ENCODE data around the gene SUN2.
A peak's percentile ranks its signal among the peaks of the same experiment; 100 is the strongest.

SUN2 gene

DNA sequence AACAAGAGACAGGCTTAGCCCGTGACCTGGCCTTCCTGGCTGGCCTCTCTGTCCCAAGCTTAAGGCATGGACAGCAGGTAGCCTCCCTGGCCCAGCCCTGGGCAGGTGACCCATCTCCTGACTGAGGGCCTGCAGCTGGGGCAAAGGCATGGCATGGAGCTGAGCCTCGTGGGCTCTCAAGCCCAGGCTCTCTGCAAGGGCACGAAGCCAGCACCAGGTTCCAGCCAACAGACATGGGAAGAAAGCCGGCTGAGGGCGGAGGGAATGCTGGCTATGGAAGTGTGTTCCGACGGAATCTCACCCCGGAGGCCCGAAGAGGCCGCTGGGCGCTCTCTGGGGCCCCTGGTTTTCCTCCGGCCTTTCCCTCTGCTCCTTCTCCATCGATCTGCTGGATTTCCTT is 25.2 kb upstream of the SUN2 start:
- peak in 13 of 56 donors; percentile 15 to 51 (median 31) for DNase-seq

DNA sequence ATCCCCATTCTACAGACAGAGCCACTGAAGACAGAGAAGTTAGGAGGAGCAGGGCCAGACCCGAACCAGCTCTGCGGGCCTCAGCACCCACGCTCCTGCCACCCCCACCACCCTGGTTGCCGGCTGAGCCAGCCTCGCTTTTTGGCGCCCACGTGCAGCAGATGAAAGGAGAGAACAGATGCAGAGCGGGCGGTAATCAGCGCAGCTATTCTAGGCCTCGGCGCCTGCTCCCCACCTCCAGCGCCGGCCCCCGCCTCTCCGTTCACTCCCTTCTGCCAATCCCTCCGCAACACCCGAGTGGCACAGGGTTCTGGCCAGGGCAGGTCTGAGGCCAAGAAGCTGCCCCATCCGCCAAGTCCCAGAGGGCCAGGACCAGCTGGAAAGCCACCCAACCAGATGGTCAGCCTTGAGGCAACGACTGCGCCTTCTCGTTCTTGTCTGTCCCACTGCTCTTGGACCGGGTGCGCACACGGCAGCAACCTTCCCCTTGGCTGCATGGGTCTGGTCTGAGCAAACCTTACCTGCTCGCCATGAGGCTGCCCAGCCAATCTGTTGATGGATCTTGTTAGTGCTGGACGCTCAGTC is 21.4 kb upstream of the SUN2 start:
- DNase-seq: peak in 18 of 56 donors; percentile 16 to 61 (median 41)

DNA sequence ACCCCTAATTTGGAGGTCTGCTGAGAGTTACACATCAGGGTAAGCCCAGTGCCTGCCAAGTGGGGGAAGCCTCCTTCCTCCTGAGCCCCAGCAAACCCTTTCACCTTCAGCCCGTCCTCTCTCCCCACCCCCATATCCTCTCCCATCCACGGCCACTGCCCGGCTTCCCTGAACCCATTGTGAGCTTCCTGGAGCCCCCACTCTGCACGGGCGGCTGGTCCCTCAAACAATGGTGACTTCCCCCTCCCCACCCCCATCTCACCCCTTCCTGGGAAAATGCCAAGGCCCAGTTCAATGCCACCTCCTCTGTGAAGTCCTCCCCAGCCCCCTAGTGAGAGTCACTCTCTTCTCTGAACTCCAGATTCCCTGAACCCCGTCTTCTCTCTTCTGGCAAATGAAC is 20.3 kb upstream of the SUN2 start:
- DNase-seq: no peak

DNA sequence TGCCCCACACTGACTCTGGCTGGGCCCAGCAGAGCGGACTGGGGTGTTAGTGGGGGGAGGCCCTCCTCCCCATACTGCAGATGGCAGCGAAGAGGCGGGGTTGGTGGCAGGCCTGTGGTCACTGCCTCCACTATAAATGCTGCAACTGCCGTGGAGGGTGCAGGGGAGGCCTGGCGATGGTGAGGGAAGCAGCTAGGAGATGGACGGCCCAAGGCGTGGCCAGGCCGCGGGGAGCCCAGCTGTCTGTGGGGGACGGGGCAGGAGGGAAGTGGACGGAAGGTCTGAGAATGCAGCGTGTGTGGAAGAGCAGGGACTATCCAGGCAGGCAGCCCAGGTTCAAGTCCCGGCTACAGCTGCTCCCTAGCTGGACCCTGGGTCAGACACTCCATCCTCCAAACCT is 19.9 kb upstream of the SUN2 start:
- no peak for DNase-seq

DNA sequence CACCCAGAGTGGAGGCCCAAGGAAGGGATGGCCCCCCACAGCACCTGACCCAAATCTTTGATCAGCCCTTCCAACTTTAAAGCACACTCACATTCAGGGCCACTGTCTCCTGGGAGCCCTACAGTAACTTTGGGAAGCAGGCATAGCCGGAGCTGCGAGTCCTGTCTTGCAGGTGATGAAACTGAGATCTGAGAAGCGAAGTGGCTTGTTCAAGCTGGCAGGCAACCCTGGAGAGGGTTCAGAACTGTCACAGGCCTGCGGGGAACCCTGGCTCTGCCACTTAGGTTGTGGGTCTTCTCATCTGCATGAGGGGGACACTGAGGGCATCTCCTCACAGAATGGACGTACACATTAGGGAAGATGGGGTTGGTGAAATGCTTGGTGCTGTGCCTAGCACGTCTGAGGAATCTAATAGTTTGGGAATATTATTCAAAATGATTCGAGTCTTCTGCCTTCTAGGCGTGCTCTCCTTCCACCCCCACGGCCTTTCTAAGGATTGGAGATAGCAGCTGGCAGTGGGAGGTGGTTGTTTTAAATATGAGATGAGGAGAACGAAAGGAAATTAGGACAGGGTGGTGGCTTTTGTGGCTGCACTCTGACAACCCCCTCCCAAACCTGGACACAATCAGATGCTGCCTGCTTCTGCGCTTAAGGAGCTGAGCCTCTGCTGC is 18.8 kb upstream of the SUN2 start:
- DNase-seq: peak in 4 of 56 donors; percentile 22 to 35 (median 30)

DNA sequence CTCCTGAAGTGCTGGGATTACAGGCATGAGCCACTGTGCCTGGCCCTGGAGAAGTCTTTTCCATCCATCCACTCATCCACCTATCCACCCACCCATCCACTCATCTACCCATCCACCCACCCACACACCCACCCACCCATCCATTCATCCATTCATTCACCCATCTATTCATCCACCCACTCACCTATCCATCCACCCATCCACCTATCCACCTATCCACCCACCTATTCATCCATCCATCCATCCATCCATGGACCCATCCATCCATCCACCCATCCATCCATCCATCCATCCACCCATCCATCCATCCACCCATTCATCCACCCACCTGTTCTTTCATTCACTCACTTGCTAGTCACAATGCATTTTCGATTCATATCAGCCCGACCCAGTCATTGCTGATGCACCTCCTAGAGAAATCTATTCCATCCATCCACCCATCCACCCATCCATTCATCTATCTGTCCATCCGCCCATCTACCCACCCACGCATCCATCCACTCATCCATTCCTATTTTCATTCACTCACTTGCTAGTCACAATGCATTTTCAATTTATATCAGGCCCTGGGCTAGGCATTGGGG is 17.7 kb upstream of the SUN2 start:
- no peak for DNase-seq

DNA sequence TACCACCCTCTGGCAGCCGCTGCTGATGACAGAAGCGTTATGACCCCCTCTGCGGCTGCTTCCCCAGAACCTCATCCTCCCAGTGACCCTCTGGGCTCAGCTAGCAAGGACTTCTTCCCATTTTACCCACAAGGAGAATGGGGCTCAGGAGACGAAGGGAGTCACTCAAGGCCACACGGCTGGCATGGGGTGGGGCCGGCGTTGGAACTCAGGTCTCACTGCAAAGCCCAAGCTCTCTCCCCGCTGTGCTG is 16.8 kb upstream of the SUN2 start:
- no peak for DNase-seq

DNA sequence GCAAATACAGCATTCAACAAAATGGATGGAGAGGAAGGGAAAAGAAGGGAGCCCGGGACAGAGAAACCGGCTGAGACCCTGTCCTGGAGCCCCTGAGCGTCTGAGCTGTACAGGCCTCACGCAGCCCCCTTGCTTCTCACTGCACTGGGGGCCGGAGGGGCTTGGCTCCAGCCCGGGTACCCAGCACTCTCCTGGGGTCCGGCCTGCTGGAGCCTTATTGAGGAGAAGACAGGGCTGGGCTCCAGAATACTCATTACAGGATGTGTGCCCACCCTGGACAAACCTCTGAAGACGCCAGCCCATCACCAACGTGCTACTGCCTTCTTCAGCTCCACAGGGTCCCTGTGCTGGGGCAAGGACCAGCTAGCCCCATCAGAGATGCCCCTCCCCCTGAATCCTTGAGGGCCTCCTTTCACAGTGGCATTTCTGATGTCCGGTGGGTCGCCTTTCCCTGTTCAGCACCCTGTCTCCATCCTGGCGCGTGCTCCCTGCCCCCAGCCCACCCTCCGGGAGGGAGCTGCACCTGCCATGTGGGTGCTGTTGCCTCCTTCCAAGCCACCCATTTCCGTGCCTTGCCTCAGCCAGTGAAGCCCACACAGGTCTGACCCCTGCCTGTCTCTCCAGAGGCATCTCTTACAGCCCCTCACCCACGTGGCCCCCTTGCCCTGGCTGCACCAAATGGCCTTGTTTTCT is 14.6 kb upstream of the SUN2 start:
- DNase-seq: no peak

DNA sequence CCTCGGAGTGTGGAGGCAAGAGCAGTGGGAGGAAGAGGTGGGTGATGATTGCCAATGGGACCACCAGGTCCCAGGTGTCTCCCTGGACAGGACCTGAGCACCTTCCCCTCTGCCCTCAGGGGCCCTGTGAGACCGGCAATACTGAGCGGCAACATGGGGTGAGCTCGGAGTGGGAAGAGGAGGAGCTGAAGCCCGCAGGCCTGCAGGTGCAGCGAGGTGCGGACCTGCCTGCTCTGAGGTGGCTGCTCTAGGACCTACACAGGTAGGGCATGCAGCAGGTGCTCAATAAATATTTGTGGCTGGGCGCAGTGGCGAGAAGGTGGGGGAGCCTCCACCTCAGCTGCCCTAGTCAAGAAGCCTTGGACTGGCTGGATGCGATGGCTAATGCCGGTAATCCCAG is 12.2 kb upstream of the SUN2 start:
- DNase-seq: no peak

DNA sequence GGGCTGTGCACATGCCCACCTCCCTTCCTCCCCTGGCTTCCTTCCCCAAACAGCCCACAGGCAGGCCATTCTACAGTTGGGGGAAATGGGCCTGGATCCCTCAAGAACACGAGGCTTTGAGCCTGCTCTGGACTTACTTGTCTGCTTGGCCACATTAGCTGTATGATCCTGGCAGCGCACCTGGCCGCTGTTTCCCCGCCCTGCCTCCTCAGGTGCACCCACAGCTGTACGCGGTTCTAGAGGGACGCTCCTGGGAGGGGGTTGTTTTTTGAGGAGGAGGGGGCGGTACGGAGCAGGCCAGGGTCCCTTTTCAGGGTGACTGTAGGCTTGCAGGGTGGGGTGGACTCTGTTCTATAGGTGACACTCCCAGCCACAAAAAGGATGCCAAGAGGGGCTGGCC is 11.5 kb upstream of the SUN2 start:
- DNase-seq: no peak

DNA sequence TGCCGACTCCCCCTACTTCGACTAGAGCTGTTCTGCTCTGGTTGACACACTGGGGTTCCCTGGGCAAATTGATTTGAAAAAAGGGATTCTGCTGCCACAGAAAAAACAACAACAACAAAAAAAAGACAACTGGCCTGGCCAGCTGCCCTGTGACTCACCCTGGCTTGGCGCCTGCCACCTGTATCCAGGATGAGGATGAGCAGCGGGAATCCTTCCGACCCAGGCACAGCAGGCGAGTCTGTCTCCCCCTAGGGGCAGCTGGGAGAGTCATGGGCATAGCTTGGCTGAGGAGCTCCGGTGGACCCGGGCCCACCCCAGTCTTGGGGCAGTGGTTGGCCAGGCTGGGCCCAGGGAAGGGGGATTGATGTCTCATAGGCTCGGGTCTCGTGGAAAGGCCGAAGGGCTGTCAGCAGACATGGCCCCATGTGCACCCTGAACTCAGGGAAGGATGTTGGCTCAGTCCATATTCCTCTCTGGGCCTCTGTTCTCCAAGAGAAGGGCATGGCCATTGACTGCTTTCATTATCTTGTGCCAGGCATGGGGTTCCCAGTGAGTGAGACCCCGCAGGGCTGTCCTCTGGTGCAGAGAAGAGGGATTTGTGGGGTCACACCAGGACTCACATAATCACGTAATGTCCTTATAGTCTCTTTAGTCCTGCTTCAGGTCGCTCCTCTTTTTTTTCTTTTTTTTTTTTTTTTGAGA is 10.4 kb upstream of the SUN2 start:
- DNase-seq: peak in 42 of 56 donors; percentile 19 to 84 (median 58)

DNA sequence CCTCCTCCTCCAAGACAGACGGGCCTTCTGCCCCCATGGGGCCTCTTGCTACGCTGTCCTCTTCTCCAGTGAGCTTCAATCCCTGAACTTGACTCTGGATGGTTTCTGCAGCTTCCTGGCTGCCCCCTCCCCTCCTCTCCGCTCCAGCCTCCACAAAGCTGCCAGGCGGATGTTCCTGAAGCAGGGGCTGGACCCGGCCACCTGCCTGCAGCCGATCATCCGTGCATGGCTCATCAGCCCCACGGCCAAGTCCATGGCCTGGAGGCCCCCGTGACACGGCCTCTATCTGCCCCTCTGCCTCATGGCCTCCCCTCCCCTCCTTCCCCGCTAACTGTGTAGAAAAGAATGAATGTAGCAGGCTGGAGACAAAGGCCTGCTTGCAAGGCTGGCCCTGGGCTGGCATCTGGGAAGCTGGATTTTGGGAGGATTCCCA is 6.8 kb upstream of the SUN2 start:
- DNase-seq: peak in 11 of 56 donors; percentile 24 to 63 (median 43)

DNA sequence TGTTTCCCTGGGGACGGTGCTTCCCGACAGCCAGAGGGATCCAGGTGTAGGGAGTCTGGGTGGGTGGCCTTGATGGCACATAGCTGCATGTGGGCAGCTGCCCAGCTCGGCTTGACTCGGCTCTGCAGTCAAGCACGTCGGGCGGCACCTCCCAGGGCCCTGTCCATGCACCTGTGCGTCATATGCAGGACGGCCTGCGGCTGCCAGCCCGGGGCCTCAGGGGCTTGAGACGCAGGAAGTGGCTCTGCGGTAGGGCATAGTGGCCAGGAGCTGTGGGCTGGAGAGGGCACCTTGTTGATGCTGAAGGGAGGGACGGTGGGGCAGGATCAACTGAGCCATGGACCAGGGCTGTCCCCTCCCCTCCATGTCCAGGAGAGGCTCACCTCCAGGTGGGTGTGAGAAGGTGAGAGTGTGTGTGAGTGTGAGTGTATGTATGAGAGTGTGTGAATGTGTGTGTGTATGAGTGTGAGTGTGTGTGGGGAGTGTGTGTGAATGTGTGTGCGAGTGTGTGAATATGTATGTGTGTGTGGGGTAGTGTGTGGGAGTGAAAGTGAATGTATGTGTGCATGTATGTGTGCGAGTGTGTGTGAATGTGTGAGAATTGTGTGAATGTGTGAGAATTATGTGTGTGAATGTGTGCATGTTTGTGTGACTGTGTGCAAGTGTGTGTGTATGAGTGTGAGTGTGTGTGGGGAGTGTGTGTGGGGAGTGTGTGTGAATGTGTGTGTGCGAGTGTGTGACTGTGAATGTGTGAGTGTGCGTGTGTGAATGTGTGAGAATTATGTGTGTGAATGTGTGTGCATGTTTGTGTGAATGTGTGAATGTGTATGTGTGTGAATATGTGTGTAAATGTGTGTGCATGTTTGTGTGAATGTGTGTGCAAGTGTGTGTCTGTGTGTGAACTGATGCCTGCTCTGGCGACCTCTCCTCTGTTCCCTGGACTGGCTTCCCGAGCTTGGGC is 5.7 kb upstream of the SUN2 start:
- DNase-seq: no peak

DNA sequence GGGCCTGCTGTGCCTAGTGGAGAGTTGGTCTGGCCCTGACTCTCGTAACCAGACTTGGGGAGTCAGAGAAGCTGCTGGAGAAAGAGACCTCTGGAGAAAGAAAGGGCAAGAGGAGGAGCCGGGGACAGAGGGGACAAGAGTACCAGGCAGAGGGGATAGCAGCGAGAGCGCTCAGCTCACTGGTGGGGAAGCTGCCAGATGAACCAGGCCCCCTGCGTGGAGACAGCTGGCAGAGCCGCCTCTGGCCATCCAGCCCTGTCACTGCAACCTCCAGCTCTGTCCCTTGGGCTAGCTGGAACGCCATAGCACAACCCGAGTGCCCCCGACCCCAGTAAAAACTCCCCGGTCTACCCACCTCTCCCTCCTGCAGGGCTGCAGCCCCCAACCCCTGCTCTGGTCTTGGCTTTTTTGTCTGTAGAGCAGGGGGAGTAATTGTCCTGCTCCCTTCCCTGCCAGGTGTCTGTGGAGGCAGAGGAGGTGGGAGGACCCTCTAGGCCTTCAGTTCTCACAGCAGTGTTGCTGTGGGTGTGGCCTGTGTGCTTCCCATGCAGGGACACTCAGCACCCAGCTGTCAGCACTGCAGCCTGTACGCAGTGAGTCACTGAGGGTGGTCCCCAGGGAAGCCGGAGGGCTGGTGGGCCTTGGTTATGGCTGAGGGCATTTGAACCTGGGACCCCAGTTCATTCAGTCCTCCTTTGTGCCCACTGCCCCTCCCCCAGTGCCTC is 4.8 kb upstream of the SUN2 start:
- peak in 19 of 56 donors; percentile 14 to 66 (median 30) for DNase-seq

DNA sequence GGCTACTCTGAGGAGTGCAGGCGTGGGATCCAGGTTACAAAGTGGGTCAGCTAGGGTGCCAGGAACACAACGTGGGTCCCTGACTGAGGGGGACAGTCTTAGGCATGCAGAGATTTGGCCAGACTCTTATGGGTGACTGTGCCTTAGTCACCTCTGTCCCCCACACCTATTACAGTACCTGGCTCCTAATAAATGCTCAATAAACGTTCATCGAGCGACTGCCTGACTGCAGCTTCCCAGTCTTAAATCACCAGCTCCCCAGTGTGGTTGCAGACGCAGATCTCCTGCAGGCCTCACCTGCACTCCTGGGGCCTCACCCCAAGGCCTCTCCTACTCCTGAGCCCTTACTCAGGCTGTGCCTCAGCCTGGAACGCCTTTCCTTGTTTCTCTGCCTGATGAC is 3.2 kb upstream of the SUN2 start:
- no peak for DNase-seq

DNA sequence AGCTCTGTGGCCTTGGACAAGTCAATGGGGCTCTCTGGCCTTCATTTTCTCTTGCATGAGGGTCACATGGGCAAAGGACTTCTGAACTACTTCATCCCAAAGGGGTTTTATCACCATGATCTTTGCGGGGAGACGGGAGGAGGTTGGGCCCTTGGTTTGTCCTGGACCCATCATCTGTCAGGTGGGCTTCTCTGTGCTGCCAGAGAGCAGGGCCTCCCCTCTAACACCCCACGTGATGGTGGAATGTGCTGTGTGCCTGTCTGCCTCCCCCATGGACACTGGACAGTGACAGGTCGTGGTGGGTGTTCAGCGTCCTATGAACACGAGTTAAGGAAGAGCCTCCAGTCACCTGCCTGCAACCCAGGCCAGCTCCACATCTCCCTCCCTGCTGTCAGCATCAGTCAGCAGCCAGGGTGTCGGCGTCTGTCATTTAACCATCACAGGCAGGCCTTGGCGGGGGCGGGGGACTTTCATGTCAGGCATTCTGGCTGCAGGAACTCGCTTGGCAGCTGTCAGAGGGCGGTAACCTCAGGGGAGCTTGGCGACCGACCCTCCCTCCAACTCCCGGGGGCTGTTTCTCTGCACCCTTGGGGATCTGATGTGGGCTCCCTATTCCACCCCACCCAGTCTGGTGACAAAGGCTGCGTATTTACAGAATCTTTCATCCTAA is 2.6 kb upstream of the SUN2 start:
- DNase-seq: no peak

DNA sequence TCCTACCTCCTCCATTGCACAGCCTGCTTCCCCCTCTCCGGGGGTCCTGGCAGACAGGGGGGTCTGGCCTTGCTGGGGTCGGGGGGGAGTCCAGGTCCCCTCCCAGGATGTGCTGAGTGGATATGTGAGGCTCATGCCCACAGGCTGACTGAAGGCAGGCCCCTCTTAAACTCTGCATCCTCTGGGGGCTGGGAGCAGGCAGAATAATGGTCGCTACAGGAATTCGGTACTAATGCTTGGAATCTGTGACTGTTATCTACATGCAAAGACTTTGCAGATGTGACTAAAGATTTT is 1.6 kb upstream of the SUN2 start:
- no peak for DNase-seq

DNA sequence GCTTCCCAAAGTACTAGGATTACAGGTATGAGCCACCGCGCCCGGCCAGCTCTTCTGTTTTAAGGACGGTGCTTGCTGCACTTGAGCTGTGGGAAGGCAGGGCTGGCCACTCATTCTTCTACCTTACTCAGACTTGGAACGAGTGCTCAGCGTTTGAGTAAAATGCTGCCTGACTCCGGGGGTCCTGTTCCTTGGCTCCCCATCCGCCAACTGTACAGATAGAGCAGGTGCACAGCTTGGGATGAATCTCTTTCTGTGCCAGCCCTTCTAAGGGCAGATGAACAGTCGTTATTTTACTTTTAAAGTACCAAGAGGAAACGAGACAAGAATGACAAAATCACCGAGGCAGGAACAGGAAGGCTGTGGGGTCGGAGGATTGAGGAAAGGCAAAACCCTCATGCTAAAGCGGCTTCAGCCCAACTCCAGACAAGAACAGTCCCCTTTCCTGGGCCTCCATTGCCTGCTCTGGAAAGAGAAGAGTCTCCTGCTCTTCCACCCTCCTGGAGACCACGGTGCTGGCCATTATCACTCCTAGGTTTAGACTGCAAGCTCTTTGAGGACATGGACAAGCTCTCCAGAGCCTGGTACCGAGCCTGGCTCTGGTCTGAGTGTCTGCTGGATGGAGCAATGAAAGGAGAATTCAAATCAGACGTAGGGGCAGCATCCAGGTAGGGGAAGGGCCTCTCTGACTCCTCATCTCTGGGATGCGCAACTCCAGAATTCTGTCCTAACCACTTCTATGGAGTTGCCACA is 1.1 kb upstream of the SUN2 start:
- peak in 1 of 56 donors; percentile 48 for DNase-seq

Measured in amygdala (tissue), 56 donors.